Gastrocnemius medialis (tissue), 4 donors: ENCODE results near the gene MACROD2.
"Not testable (repeated sequence)": the region's sequence is repeated elsewhere in the genome, so short reads cannot be mapped to it uniquely, and the experiment has no call there.

ENCODE experiments used
- POLR2A ChIP-seq, 2 donors: fragments of 450-650 bp; IDR thresholded peaks; one replicate each; pipeline ENCODE4 v1.6.1; 2017; ENCODE audit warnings: antibody characterized with exemption in 2 of 2, mild to moderate bottlenecking in 2 of 2, moderate library complexity in 2 of 2
- TF ChIP-seq, protein P1 (sequence below), 5 experiments: fragments of 450-650 bp in 3 of 5; fragments of 200-600 bp in 2 of 5; sonication (generic) in 2 of 5; IDR thresholded peaks in 4 of 5; conservative IDR thresholded peaks in 1 of 5; 1 replicate in 4 of 5; 2 replicates in 1 of 5; pipeline ENCODE4 v1.5.1; 2016 to 2019; ENCODE audit warnings: antibody characterized with exemption in 5 of 5, mild to moderate bottlenecking in 3 of 5, moderate library complexity in 3 of 5

DNA sequence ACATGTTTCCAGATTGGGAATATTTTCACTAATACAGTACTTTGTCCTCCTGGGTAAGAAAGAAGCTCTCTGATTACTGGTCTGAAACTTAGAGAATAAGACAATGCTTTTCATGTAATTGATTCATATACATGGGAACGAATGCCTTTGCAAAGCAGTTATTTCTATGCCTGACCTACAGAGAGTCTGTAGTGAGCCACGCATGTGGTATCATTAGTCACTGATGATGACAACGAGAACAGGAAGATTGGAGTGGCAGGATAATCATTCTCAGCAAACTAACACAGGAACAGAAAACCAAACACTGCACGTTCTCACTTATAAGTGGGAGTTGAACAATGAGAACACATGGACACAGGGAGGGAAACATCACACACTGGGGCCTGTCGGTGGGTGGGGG lies 1382.3 kb downstream of the MACROD2 start:
- TF ChIP-seq, protein P1, sequence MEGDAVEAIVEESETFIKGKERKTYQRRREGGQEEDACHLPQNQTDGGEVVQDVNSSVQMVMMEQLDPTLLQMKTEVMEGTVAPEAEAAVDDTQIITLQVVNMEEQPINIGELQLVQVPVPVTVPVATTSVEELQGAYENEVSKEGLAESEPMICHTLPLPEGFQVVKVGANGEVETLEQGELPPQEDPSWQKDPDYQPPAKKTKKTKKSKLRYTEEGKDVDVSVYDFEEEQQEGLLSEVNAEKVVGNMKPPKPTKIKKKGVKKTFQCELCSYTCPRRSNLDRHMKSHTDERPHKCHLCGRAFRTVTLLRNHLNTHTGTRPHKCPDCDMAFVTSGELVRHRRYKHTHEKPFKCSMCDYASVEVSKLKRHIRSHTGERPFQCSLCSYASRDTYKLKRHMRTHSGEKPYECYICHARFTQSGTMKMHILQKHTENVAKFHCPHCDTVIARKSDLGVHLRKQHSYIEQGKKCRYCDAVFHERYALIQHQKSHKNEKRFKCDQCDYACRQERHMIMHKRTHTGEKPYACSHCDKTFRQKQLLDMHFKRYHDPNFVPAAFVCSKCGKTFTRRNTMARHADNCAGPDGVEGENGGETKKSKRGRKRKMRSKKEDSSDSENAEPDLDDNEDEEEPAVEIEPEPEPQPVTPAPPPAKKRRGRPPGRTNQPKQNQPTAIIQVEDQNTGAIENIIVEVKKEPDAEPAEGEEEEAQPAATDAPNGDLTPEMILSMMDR (IDR thresholded peaks at IDR 0.05 in 4 of 5, conservative IDR thresholded peaks at IDR 0.05 in 1 of 5) = not testable (repeated sequence)
- TF ChIP-seq POLR2A (IDR thresholded peaks at IDR 0.05) = not testable (repeated sequence)
